Activated CD4-positive, alpha-beta T cell treated with anti-CD3 and anti-CD28 coated beads, Interleukin-2, Interleukin-4, amounts not matched to agents 100 ng/mL and 50 ng/mL, durations not matched to agents 16 hours and 8 hours (primary cell): ENCODE results near the gene HOXB7.

Experiments
- DNase-seq: peaks from one replicate; pipeline ENCODE4 v3.0.0-alpha.2; 2020; ENCODE audit warnings: low spot score

HOXB7 gene

GRCh38 chr17:48565925-48566710 is 44.7 kb downstream of the HOXB7 start:
- DNase-seq, result no peak

GRCh38 chr17:48565022-48565554 is 45.7 kb downstream of the HOXB7 start:
- DNase-seq, result no peak

GRCh38 chr17:48564188-48565021 is 46.4 kb downstream of the HOXB7 start:
- DNase-seq, result no peak

GRCh38 chr17:48563867-48564187 is 47.0 kb downstream of the HOXB7 start:
- DNase-seq, result no peak

- DNase-seq, result no peak
These were observed 47.4 kb downstream of the HOXB7 start for GRCh38 chr17:48563385-48563838.

GRCh38 chr17:48562934-48563333 is 47.9 kb downstream of the HOXB7 start:
- DNase-seq, result no peak

- DNase-seq, result no peak
These were observed 48.7 kb downstream of the HOXB7 start for GRCh38 chr17:48561884-48562810.

GRCh38 chr17:48559840-48560817 is 50.7 kb downstream of the HOXB7 start:
- DNase-seq, result no peak

- DNase-seq, result no peak
These were observed 51.5 kb downstream of the HOXB7 start for GRCh38 chr17:48559122-48559839.

- DNase-seq, result no peak
These were observed 52.0 kb downstream of the HOXB7 start for GRCh38 chr17:48558831-48559121.

- DNase-seq, result no peak
These were observed 52.6 kb downstream of the HOXB7 start for GRCh38 chr17:48558057-48558830.
